A549 (cell line): ENCODE data around the gene DAB1.

Source experiments
- CTCF ChIP-seq: fragments of >200 bp; sonication (Bioruptor Twin); formaldehyde crosslinking; IDR thresholded peaks from 3 replicates; pipeline ENCODE4 v1.5.1; 2016
- E2F6 ChIP-seq: IDR thresholded peaks from 2 replicates; pipeline ENCODE4 v1.6.1; 2012; ENCODE audit warnings: low read depth, borderline replicate concordance
- HOXB5 ChIP-seq: fragments of 250-450 bp; sonication (Bioruptor Pico); IDR thresholded peaks from 2 replicates; pipeline ENCODE4 v1.5.0; 2020; ENCODE audit warnings: mild to moderate bottlenecking, moderate library complexity
- MYC ChIP-seq: IDR thresholded peaks from 2 replicates; pipeline ENCODE4 v1.6.1; 2012; ENCODE audit warnings: mild to moderate bottlenecking, inconsistent platforms, low read length, improper control_type of control experiment, borderline replicate concordance
- NPAS2 ChIP-seq: fragments of 250-450 bp; sonication (Bioruptor Pico); IDR thresholded peaks from 2 replicates; pipeline ENCODE4 v1.8.0; 2022; ENCODE audit warnings: mild to moderate bottlenecking, moderate library complexity, borderline replicate concordance
- PBX3 ChIP-seq: IDR thresholded peaks from 2 replicates; pipeline ENCODE4 v1.6.1; 2012
- POLR2A ChIP-seq: IDR thresholded peaks from 2 replicates; pipeline ENCODE4 v1.6.1; 2012; ENCODE audit warnings: mild to moderate bottlenecking, low read length
- RAD21 ChIP-seq, 2 experiments: fragments of >200 bp in 1 of 2; sonication (Bioruptor Twin) in 1 of 2; formaldehyde crosslinking in 1 of 2; IDR thresholded peaks in 1 of 2; conservative IDR thresholded peaks in 1 of 2; 2 replicates in 1 of 2; 3 replicates in 1 of 2; pipeline ENCODE4 v1.6.1; 2012 to 2018; ENCODE audit warnings: inconsistent platforms in 1 of 2
- RCOR1 ChIP-seq: fragments of 150-350 bp; IDR thresholded peaks from 2 replicates; pipeline ENCODE4 v1.6.1; 2014; ENCODE audit warnings: antibody characterized with exemption, low read length, low read depth

- TF ChIP-seq RCOR1 (no peak), POLR2A (no peak), CTCF (no peak), MYC (no peak), RAD21 (conservative IDR thresholded peaks at IDR 0.05 in 1 of 2, IDR thresholded peaks at IDR 0.05 in 1 of 2) (no peak), PBX3 (no peak), HOXB5 (CRISPR knock-in tag) (no peak), NPAS2 (CRISPR knock-in tag) (no peak), E2F6 (no peak)
Measured at GRCh38 chr1:57179001-57179400, 244.9 kb downstream of the DAB1 start.
